A172 (cell line): ENCODE results near the gene SFXN5. TPM values are rescaled to one million over a fixed set of nuclear protein-coding genes. Genes with fewer than 3 reads are reported as not detected.
A peak's percentile ranks its signal among the peaks of the same experiment; 100 is the strongest.
"Not testable (repeated sequence)": the region's sequence is repeated elsewhere in the genome, so short reads cannot be mapped to it uniquely, and the experiment has no call there.

Source experiments
- DNase-seq: peaks from one replicate; pipeline ENCODE4 v3.0.0-alpha.2; 2015; ENCODE audit warnings: low spot score
- total RNA-seq: library from RNA; depleted of rRNA; stranded (reverse); fragments of >200 nt; shearing (Covaris generic); gene quantifications from 2 replicates; pipeline ENCODE4 v1.2.3, GENCODE V29; 2014; rRNA removed

Gene SFXN5
- total RNA-seq, 1 experiment from 2014 or later: 33.4 TPM

DNA sequence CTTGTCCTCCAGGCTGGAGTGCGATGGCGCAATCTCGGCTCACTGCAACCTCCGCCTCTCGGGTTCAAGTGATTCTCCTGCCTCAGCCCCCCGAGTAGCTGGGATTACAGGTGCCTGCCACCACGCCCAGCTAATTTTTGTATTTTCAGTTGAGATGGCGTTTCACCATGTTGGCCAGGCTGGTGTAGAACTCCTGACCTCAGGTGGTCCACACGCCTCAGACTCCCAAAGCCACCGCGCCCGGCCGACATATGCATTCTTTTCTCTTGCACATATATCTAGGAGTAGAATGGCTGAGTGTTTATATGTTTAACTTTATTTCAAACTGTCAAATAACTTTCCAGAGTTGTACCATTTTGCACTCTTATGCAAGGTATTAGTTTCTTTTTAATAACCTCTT is 164.1 kb downstream of the SFXN5 start:
- not testable (repeated sequence) for DNase-seq

DNA sequence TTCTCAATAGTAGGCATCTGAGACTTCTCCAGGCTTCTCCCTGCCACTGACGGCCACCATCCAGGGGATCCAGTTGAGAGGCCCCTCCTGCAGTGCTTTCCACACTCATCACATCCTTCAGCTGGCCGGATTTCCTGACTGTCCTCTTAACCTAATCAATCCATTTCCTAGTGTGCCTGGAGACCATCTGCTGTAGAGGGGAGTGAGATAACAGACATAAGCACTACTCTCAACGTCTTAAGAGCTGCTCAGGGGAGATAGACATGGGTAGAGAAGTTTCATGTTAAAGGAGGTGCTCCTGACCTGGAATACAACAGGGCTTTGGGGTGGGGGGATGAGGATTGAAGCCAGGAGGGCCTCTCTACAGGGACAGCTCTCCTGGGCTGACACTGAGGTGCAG is 170.1 kb downstream of the SFXN5 start:
- no peak for DNase-seq

DNA sequence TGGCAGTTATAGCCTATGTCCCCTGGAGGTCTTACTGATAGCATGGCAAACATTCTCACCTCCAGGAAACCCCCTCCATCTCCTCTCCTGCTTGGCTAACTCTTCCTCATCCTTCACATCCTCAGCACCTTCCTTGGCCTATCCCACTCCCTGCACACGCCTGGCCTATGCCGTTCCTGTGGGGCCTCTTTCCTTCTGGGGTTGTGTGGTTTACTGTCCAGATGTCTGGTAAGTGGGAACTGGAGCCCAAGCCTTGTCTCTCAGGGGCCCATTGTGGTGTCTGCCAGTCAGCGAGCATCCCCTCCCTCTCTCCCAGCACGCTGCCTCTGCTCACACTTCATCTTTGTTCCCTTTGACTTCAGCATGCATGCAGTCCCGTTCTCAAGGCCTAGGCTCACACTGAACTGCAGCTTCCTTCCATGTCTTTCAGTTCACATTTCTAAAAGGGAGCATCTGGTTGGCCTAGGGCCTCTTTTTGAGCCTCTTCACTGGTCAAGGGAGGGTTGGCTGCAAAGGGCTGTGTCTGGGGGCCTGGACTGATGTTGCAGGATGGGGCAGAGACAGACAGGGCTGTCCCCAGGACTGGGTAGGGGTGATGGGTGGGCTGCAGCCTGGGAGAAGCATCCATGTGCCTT is 171.2 kb downstream of the SFXN5 start:
- no peak for DNase-seq

DNA sequence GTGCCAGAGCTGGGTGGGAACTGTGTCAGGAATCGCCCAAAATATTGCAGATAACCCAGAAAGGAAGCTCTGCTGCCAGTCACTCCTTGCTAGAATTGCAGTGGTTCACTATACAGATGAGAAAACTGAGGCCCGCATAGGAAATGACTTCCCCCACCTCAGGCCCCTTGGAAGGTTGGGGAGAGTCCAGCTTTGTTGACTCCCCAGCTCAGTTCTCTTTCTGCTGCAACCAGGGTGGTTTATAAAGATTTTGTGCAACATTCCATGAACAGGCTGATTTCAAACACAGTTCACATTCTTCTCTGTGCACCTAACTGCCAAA is 173.0 kb downstream of the SFXN5 start:
- DNase-seq: no peak

DNA sequence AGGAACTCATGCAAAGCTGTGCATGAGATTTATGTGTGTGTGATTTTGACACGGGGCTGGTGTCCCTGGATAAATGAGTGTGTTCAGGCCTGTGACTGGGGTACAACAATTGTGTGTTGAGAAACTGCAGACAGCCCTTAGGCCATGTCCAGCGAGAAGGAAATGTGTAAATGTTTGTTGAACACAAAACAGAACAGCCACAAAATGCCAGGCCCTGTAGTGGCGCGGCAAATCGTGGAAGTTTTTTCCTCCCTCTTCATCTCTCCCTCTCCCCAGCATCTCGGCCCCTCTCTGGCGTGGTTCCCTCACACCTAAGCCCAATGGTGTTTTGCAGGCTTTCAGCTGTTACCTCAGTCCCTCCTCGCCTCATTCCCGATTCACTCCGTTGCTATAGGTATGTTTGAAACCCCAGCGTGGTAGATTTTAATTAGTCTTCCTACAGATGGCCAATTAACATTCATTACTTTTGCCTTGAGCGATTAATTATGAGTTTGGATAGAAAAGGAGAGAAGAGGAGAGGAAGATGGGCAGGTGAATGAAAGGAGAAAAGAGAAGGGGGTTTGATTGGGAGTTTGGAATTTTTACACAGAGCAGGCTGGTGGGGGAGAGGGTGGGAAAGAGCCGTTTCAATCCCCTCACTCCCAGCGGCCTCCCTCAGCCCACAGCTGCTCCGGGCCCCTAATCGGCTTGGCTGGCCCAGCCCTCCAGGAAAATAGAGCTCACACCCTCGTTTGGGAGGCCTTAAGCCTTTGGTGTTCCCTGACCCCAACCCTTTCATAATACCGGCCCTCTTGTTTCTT is 173.5 kb downstream of the SFXN5 start:
- no peak for DNase-seq

DNA sequence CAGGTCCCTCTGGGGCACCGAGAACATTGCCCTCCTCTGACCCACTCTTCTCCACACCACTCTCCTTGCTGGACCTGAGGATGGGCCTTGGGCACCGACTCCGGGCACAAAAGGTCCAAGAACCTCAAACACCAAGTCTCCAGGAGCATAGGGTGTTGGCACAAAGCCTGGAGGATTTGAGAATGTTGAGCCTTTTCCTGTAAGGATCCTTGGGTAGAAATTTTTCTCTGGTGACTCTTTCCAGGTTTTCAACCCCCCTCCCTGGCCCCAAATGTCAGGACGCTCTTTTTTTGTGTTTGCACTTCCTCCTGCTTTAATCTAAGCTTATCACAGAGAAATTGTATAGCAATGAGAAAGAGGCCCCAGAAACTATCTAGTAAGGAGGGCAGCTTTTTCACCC is 175.1 kb downstream of the SFXN5 start:
- DNase-seq: peak; percentile 51

DNA sequence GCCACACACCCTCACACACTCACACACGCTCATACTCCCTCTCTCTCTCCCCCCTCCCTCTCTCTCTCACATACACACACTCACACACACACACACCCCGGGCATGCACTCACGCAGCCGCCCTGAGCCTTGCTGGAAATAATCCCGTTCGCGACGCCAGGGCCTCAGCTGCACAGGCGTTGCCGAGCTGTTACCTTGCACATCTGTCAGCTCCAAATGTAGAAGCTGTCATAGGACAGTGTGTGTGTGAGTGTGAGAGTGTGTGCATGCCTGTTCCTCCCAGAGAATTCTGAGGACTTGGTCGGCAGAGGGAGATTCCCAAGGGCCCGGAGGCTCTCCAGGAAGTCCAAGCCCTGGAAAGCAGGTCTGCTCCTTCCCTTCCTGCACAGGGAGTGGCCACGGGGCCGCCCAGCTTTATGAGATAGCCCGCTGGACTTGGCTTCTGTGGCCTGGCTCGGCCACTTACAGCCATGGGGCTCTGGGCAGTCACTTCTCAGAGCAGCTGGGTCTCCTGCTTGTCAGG is 175.7 kb downstream of the SFXN5 start:
- DNase-seq: peak; percentile 45

DNA sequence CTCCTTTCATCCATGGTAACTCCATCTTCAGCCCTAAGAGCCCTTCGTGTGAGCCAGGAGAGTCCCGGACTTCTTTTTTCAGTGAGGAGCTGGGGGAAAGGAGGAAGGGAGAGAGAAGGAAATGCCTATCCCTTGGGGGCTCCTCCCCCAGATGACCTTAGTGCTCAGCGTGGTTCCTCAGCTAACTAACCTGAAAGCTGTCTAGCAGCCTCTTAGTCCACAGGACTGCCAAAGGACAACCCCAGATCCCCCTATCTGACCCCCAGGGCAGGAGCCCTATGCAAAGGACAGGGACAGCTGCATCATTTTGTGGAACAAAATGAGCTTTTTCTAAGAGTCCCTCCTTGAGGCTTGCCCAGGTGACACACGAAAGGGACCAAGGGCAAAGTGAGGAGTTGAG is 176.4 kb downstream of the SFXN5 start:
- no peak for DNase-seq

DNA sequence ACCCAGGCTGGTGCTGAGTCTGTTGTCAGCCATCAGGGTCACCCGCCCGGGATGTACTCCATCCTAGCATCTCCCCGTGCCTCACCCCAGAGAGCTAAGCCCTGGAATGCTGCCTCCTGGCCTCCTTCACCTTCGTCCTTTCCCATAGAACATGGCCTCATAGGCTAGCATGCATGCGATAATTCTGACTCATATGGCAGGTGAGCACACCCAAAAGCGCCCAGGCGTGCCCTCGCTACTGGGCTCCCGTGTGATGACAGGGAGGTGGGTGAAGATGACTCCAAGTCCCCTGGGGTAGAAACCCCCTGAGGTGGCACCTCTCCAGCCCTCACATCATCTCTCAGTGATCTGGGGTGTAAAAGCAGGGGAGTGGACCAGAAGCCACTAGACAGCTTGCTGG is 177.0 kb downstream of the SFXN5 start:
- DNase-seq: no peak

DNA sequence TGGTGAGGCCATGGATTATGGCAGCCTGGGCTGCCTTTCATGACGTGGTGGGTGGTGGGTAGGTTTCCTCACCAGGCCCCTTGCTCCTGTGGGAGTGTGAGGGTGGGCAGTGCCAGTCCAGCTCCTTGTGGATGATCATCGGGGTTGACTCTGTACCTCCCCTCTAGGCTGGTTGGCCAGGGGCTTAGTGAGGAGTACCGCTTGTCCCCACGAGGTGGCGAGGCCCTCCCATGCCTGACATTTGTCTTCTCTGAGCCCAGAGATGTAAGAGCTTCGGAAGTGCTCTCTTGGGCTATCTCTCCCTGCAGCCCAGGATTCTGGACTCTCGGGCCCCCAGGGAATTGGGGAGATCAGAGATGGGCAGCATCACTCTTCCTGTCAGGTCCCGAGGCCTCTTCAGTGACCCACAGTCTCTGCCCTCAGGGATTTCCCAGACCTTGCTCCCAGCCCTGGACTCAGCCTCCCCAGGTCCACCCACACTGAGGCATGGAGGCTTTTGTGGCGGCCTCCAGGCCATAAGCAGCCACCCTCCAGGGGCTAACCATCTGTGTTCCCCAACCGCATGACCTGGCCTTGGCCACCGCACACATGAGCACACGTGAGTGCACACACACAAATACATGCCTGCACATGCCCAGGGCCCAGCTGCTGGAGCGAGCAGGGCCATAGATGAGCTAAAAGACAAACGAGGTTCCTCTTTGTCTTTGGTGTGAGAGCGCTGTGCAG is 177.8 kb downstream of the SFXN5 start:
- peak; percentile 44 for DNase-seq

DNA sequence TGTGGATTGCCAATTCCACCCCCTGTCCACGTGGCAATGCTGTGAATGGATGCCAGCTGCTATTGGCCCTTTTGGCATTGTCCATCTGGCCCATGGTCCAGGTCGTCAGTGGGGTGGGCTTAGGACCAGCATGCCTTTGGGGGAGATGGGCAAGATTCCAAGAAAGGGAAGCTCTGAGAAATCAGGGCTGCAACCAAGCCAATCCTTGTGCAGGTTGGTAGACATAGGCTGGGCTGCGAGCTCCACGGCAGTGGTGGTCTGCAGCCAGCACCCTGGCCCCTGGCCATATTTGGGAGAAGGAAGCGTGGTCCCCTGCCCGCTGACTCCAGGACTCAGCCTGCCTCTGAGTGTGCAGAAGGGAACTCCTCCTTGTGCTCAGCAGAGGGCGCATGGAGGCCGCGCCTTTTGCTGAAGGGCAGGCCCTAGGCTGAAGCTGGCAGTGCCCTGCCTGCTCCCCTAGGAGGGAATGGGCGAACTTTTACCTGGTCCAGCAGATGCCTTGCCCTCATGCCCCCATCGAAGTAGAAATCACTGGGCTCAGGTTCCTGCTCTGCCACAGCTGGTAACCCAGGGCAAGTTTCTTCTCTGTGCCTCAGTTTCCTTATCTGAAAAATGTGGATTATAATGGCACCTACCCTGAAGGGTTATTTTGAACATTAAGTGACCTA is 178.9 kb downstream of the SFXN5 start:
- DNase-seq: peak; percentile 69

Other genes with a start within 250 kb of the SFXN5 start
- 26.1 and 34.4 TPM in 2 replicates for gene EXOC6B, start 245.7 kb downstream of the SFXN5 start, total RNA-seq
- gene SPR, start 184.3 kb downstream of the SFXN5 start, total RNA-seq: 84.0 and 104 TPM in 2 replicates
- 0.34 and 0.50 TPM in 2 replicates for gene EMX1, start 154.2 kb downstream of the SFXN5 start, total RNA-seq
- gene RAB11FIP5, start 41.2 kb upstream of the SFXN5 start, total RNA-seq: 52.2 and 58.8 TPM in 2 replicates
- gene NOTO, start 130.9 kb upstream of the SFXN5 start, total RNA-seq: not detected in 2 replicates
- gene SMYD5, start 142.5 kb upstream of the SFXN5 start, total RNA-seq: 33.1 and 36.7 TPM in 2 replicates
- gene PRADC1, start 161.5 kb upstream of the SFXN5 start, total RNA-seq: 39.3 and 48.8 TPM in 2 replicates
- 695 and 768 TPM in 2 replicates for gene CCT7, start 162.6 kb upstream of the SFXN5 start, total RNA-seq
- 2.4 and 2.9 TPM in 2 replicates for gene FBXO41, start 212.8 kb upstream of the SFXN5 start, total RNA-seq
- not detected in 2 replicates for gene EGR4, start 221.8 kb upstream of the SFXN5 start, total RNA-seq